Endothelial cell of umbilical vein (primary cell): ENCODE measurements around the gene KHSRP. TPM values are rescaled to one million over a fixed set of nuclear protein-coding genes. Genes with fewer than 3 reads are reported as not detected.

Experiments used
- BruUV-seq: library from RNA; stranded (reverse); fragments of 400-500 nt; replicated peaks from 2 replicates; lab custom pipeline; 2021; lab: Mats Ljungman, UMichigan
- CTCF ChIA-PET: fragments of 300-600, 350-600 bp; sonication (Branson Sonifier 250); formaldehyde crosslinking; loops from one replicate; lab custom pipeline; 2021; ENCODE audit warnings: antibody characterized with exemption, inconsistent platforms; lab: Charles Lee
- POLR2A ChIA-PET: fragments of 300-600, 350-600 bp; sonication (Branson Sonifier 250); formaldehyde crosslinking; loops from one replicate; lab custom pipeline; 2021; ENCODE audit warnings: antibody characterized with exemption, inconsistent platforms; lab: Charles Lee
- DNase-seq: peaks from one replicate; pipeline ENCODE4 v3.0.0-alpha.2; 2011; ENCODE audit warnings: low read depth, low spot score
- FAIRE-seq: peaks from 2 replicates; lab custom pipeline; 2011; peaks lifted over from hg19 to GRCh38; lab: Jason Lieb, UNC
- H2AFZ ChIP-seq: 2 replicates; pipeline ENCODE4 v1.6.0; 2012; ENCODE audit warnings: low read depth, low read length, control low read depth, inconsistent platforms
- H3K27ac ChIP-seq: 2 replicates; pipeline ENCODE4 v1.5.1; 2011; ENCODE audit warnings: low read depth, mild to moderate bottlenecking, control low read depth, low read length, moderate library complexity; ENCODE audit not compliant: insufficient read depth
- H3K27me3 ChIP-seq, 2 experiments: 2 replicates each; pipeline versions ENCODE4 v1.6.0 to v1.6.1; 2011; ENCODE audit warnings: low read length in 2 of 2, mixed read lengths in 1 of 2; ENCODE audit not compliant: control insufficient read depth in 2 of 2, insufficient read depth in 2 of 2
- H3K36me3 ChIP-seq, 2 experiments: 2 replicates in 1 of 2; 3 replicates in 1 of 2; pipeline ENCODE4 v1.5.1; 2011; ENCODE audit warnings: low read length in 2 of 2, mild to moderate bottlenecking in 1 of 2, moderate library complexity in 1 of 2; ENCODE audit not compliant: control insufficient read depth in 2 of 2, insufficient read depth in 2 of 2; ENCODE audit errors: extremely low read depth in 1 of 2
- H3K4me1 ChIP-seq: 3 replicates; pipeline ENCODE4 v1.5.1; 2011; ENCODE audit warnings: mild to moderate bottlenecking, low read length; ENCODE audit not compliant: control insufficient read depth, insufficient read depth; ENCODE audit errors: extremely low read depth
- H3K4me2 ChIP-seq: 2 replicates; pipeline ENCODE4 v1.6.1; 2011; ENCODE audit warnings: low read length, control low read depth, mixed read lengths; ENCODE audit not compliant: insufficient read depth
- H3K4me3 ChIP-seq, 3 experiments: fragments of 200-600 bp in 1 of 3; sonication (generic), shearing (Covaris generic) in 1 of 3; replicated peaks in 1 of 3; 2 replicates each; pipeline ENCODE4 v1.5.1; 2011 to 2016; ENCODE audit warnings: control low read depth in 3 of 3, low read length in 3 of 3, mild to moderate bottlenecking in 2 of 3, inconsistent platforms in 1 of 3, low read depth in 1 of 3, moderate library complexity in 1 of 3; ENCODE audit not compliant: insufficient read depth in 1 of 3
- H3K79me2 ChIP-seq: 2 replicates; pipeline ENCODE4 v1.6.0; 2012; ENCODE audit warnings: low read length, inconsistent platforms; ENCODE audit not compliant: control insufficient read depth, insufficient read depth
- H3K9ac ChIP-seq: replicated peaks from 2 replicates; pipeline ENCODE3; 2011; ENCODE audit warnings: low read length, control low read depth; ENCODE audit not compliant: insufficient read depth; ENCODE audit errors: extremely low read depth
- H3K9me1 ChIP-seq: replicated peaks from 3 replicates; pipeline ENCODE4 v1.6.0; 2011; ENCODE audit warnings: mild to moderate bottlenecking, low read length; ENCODE audit not compliant: control insufficient read depth, insufficient read depth; ENCODE audit errors: extremely low read depth
- H3K9me3 ChIP-seq: replicated peaks from 2 replicates; pipeline ENCODE4 v1.5.1; 2012; ENCODE audit warnings: low read length, inconsistent platforms; ENCODE audit not compliant: control insufficient read depth, insufficient read depth
- H4K20me1 ChIP-seq: replicated peaks from 2 replicates; pipeline ENCODE3; 2011; ENCODE audit warnings: mild to moderate bottlenecking, low read length; ENCODE audit not compliant: control insufficient read depth, insufficient read depth; ENCODE audit errors: extremely low read depth
- CTCF ChIP-seq, 2 donors: IDR thresholded peaks; 1 replicate in 1 of 2; 2 replicates in 1 of 2; pipeline ENCODE4 v1.5.1; 2011; ENCODE audit warnings: low read length in 2 of 2, mild to moderate bottlenecking in 2 of 2, moderate library complexity in 2 of 2, control low read depth in 1 of 2, inconsistent platforms in 1 of 2, low read depth in 1 of 2; ENCODE audit not compliant: insufficient read depth in 1 of 2; ENCODE audit errors: extremely low read depth in 1 of 2
- EZH2 ChIP-seq: IDR thresholded peaks from 2 replicates; pipeline ENCODE4 v1.6.1; 2012; ENCODE audit warnings: borderline replicate concordance, low read depth, mild to moderate bottlenecking, moderate library complexity, low read length, inconsistent platforms; ENCODE audit not compliant: severe bottlenecking
- FOS ChIP-seq: IDR thresholded peaks from 2 replicates; pipeline ENCODE4 v1.6.1; 2011; ENCODE audit warnings: mild to moderate bottlenecking, low read length, moderate library complexity, borderline replicate concordance; ENCODE audit not compliant: insufficient read depth
- GATA2 ChIP-seq: IDR thresholded peaks from 2 replicates; pipeline ENCODE4 v1.7.0; 2011; ENCODE audit warnings: low read depth, mild to moderate bottlenecking, moderate library complexity, mixed read lengths, low read length; ENCODE audit not compliant: insufficient read length, insufficient read depth
- JUN ChIP-seq: IDR thresholded peaks from 2 replicates; pipeline ENCODE4 v1.6.1; 2011; ENCODE audit warnings: borderline replicate concordance, low read depth; ENCODE audit not compliant: insufficient read length, insufficient read depth
- MAX ChIP-seq: IDR thresholded peaks from 2 replicates; pipeline ENCODE4 v1.6.1; 2011; ENCODE audit not compliant: insufficient read depth, insufficient read length
- MYC ChIP-seq: IDR thresholded peaks from one replicate; pipeline ENCODE4 v1.6.1; 2011; ENCODE audit warnings: mild to moderate bottlenecking, low read depth, low read length
- POLR2A ChIP-seq: IDR thresholded peaks from 2 replicates; pipeline ENCODE4 v1.6.1; 2012; ENCODE audit warnings: low read depth, mild to moderate bottlenecking, control low read depth, low read length
- POLR2AphosphoS5 ChIP-seq: IDR thresholded peaks from 2 replicates; pipeline ENCODE4 v1.6.1; 2012; ENCODE audit warnings: low read depth, mild to moderate bottlenecking, control low read depth, low read length, moderate library complexity; ENCODE audit not compliant: insufficient read depth
- dilution Hi-C: fragments of 300-500 bp; cut with MboI; formaldehyde crosslinking; loops from one replicate; pipeline ENCODE4 v1.15.0; 2019; ENCODE audit warnings: low sequenced_read_pairs; ENCODE audit not compliant: extremely low pct_ligation_motif_present
- intact Hi-C: fragments of 100-400 bp; cut with micrococcal nuclease; formaldehyde crosslinking; loops from one replicate; pipeline ENCODE4 v1.10.0; 2022
- polyA plus RNA-seq, 4 experiments: library from polyadenylated mRNA; depleted of rRNA in 3 of 4; stranded (reverse) in 3 of 4; unstranded in 1 of 4; fragments of >200 nt; gene quantifications; 2 replicates each; pipeline versions ENCODE4 v1.2.1 to v1.2.3, GENCODE V29; 2011 to 2012; ENCODE audit warnings: missing spikeins in 1 of 4
- total RNA-seq: library from RNA; stranded (reverse); gene quantifications from 2 replicates; pipeline ENCODE4 v1.2.3, GENCODE V29; 2021

The KHSRP gene
- total and polyA plus RNA-seq, 2 donors (not counting 3 experiments of a cell fraction or from before 2014, with no cell fraction given), result 98.3 to 372 TPM

DNA sequence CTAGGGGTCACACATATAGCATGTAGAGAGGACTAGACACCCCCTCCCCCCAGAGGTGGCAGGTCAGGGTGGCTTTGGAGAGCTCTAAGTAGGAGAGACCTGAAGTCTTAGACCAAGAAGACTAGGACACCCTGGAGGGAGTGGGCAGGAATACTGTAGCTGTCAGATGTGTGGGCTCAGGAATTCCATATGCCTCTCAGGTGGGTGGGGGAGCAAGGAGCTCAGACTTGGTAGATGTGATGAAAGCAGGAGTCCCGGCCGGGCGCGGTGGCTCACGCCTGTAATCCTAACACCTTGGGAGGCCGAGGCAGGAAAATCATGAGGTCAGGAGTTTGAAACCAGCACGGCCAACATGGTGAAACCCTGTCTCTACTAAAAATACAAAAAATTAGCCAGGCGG, 41.1 kb upstream of the KHSRP start:
- Histone ChIP-seq H3K79me2 (no peaks in the 10 kb centered on the region), H3K36me3 (no peaks in the 10 kb centered on the region), H3K4me2 (no peak overlapping the region), H3K9me3 (no peaks in the 10 kb centered on the region), H3K27ac (no peak overlapping the region), H3K4me3 (no peak overlapping the region), H3K9me1 (no peaks in the 10 kb centered on the region), H3K27me3 (peaks cover 8 to 16% of the 10 kb centered on the region in 2 experiments), H2AFZ (no peak overlapping the region), H3K4me1 (peaks cover under 1% of the 10 kb centered on the region), H4K20me1 (no peaks in the 10 kb centered on the region), H3K9ac (no peak overlapping the region)
- no TSS peak for BruUV-seq
- intact Hi-C loops, result no loop called here
- DNase-seq (no peak), FAIRE-seq (no peak)
- ChIA-PET POLR2A (no interaction called here), CTCF (no interaction called here)
- dilution Hi-C loops, result no loop called here
- TF ChIP-seq FOS, result no peak
- TF ChIP-seq CTCF (IDR thresholded peaks at IDR 0.05; ENCODE audit: extremely low read depth in 1 of 2, insufficient read depth in 1 of 2, low read depth in 1 of 2, low read length in 2 of 2), result no peak
- TF ChIP-seq MYC, result no peak
- no peak for TF ChIP-seq POLR2AphosphoS5
- no peak for TF ChIP-seq JUN
- TF ChIP-seq POLR2A, result no peak
- TF ChIP-seq MAX, result no peak
- no peak for TF ChIP-seq GATA2
- no peak for TF ChIP-seq EZH2
